Breast epithelium (tissue), 4 donors: ENCODE data around the gene ADCY7. TPM values are rescaled to one million over a fixed set of nuclear protein-coding genes. Genes with fewer than 3 reads are reported as not detected.

Source experiments
- DNase-seq, 2 donors: peaks; one replicate each; pipeline ENCODE4 v3.0.0-alpha.2; 2019; ENCODE audit warnings: low spot score in 2 of 2
- H3K27ac ChIP-seq, 2 donors: fragments of 200-600 bp; sonication (generic) in 1 of 2; one replicate each; pipeline ENCODE4 v1.5.1; 2016 to 2019; ENCODE audit warnings: mild to moderate bottlenecking in 1 of 2
- H3K27me3 ChIP-seq, 2 donors: fragments of 200-600 bp; sonication (generic) in 1 of 2; one replicate each; pipeline versions ENCODE4 v1.5.1 to v1.6.0; 2017 to 2019; ENCODE audit warnings: control low read depth in 1 of 2, mild to moderate bottlenecking in 1 of 2
- H3K36me3 ChIP-seq: fragments of 200-600 bp; one replicate; pipeline ENCODE4 v1.5.1; 2019
- H3K4me1 ChIP-seq, 2 donors: fragments of 200-600 bp; sonication (generic); one replicate each; pipeline ENCODE4 v1.5.1; 2016 to 2019; ENCODE audit warnings: control low read depth in 1 of 2
- H3K4me3 ChIP-seq, 3 donors: fragments of 200-600 bp; sonication (generic); 1 replicate in 2 of 3; 2 replicates in 1 of 3; pipeline ENCODE4 v1.5.1; 2016 to 2019; ENCODE audit warnings: mild to moderate bottlenecking in 3 of 3, moderate library complexity in 2 of 3
- H3K9me3 ChIP-seq, 2 donors: fragments of 200-600 bp; sonication (generic) in 1 of 2; one replicate each; pipeline ENCODE4 v1.5.1; 2016 to 2019; ENCODE audit warnings: control low read depth in 1 of 2
- CTCF ChIP-seq, 3 donors: fragments of 450-650 bp; IDR thresholded peaks; one replicate each; pipeline ENCODE4 v1.5.1; 2016 to 2017; ENCODE audit warnings: antibody characterized with exemption in 3 of 3, mild to moderate bottlenecking in 3 of 3, moderate library complexity in 3 of 3
- POLR2A ChIP-seq: fragments of 450-650 bp; IDR thresholded peaks from one replicate; pipeline ENCODE4 v1.6.1; 2016; ENCODE audit warnings: antibody characterized with exemption, mild to moderate bottlenecking, moderate library complexity
- POLR2AphosphoS5 ChIP-seq, 3 donors: sonication (generic); formaldehyde crosslinking; IDR thresholded peaks; one replicate each; pipeline ENCODE4 v1.6.1; 2017; ENCODE audit warnings: antibody characterized with exemption in 3 of 3
- intact Hi-C: fragments of 100-400 bp; cut with DNase I; formaldehyde crosslinking; loops from one replicate; pipeline ENCODE4 v1.15.1; 2023; ENCODE audit warnings: low total_unique reads
- total RNA-seq, 3 donors: library from RNA; depleted of rRNA; stranded (reverse); fragments of >200 nt; gene quantifications; one replicate each; pipeline ENCODE4 v1.1.0, GENCODE V29; 2016

ADCY7 gene
- total RNA-seq, 3 donors from 2014 or later, result 6.2 to 30.7 (median 10.2) TPM

- intact Hi-C loops, result no loop called here
- no peak for TF ChIP-seq POLR2A
- no peak for TF ChIP-seq CTCF (IDR thresholded peaks at IDR 0.05)
- TF ChIP-seq POLR2AphosphoS5 (IDR thresholded peaks at IDR 0.05), result no peak
- H3K4me3 ChIP-seq, result no peak overlapping the region
- no peaks in the 10 kb centered on the region for H3K36me3 ChIP-seq
- no peaks in the 10 kb centered on the region for H3K9me3 ChIP-seq
- H3K27ac ChIP-seq, result no peak overlapping the region
- no peaks in the 10 kb centered on the region for H3K27me3 ChIP-seq
- no peak for DNase-seq
- no peaks in the 10 kb centered on the region for H3K4me1 ChIP-seq
Measured at GRCh38 chr16:50329446-50330189, 63.3 kb downstream of the ADCY7 start.

GRCh38 chr16:50331570-50331969 lies 65.2 kb downstream of the ADCY7 start:
- H3K4me3 ChIP-seq, result no peak overlapping the region
- H3K4me1 ChIP-seq, result no peaks in the 10 kb centered on the region
- H3K27ac ChIP-seq, result no peak overlapping the region
- no peaks in the 10 kb centered on the region for H3K27me3 ChIP-seq
- H3K36me3 ChIP-seq, result no peaks in the 10 kb centered on the region
- no peaks in the 10 kb centered on the region for H3K9me3 ChIP-seq
- TF ChIP-seq POLR2AphosphoS5 (IDR thresholded peaks at IDR 0.05), result no peak
- TF ChIP-seq POLR2A, result no peak
- TF ChIP-seq CTCF (IDR thresholded peaks at IDR 0.05), result no peak
- intact Hi-C loops, result no loop called here
- no peak for DNase-seq

GRCh38 chr16:50332599-50332998 lies 66.2 kb downstream of the ADCY7 start:
- Histone ChIP-seq H3K27me3 (no peaks in the 10 kb centered on the region), H3K9me3 (no peaks in the 10 kb centered on the region), H3K4me1 (no peaks in the 10 kb centered on the region), H3K36me3 (no peaks in the 10 kb centered on the region), H3K4me3 (no peak overlapping the region), H3K27ac (no peak overlapping the region)
- intact Hi-C loops, result no loop called here
- no peak for TF ChIP-seq CTCF (IDR thresholded peaks at IDR 0.05)
- no peak for TF ChIP-seq POLR2AphosphoS5 (IDR thresholded peaks at IDR 0.05)
- no peak for TF ChIP-seq POLR2A
- no peak for DNase-seq

- H3K9me3 ChIP-seq, result no peaks in the 10 kb centered on the region
- H3K4me1 ChIP-seq, result no peaks in the 10 kb centered on the region
- no peak overlapping the region for H3K4me3 ChIP-seq
- no peaks in the 10 kb centered on the region for H3K36me3 ChIP-seq
- intact Hi-C loops, result no loop called here
- no peaks in the 10 kb centered on the region for H3K27me3 ChIP-seq
- H3K27ac ChIP-seq, result no peak overlapping the region
- TF ChIP-seq CTCF (IDR thresholded peaks at IDR 0.05), result no peak
- TF ChIP-seq POLR2AphosphoS5 (IDR thresholded peaks at IDR 0.05), result no peak
- no peak for TF ChIP-seq POLR2A
- no peak for DNase-seq
Measured at GRCh38 chr16:50334106-50334975, 68.0 kb downstream of the ADCY7 start.
